GM12891 (cell line): ENCODE measurements around the gene DMWD.

Experiments used
- DNase-seq: peaks from one replicate; pipeline ENCODE4 v3.0.0; 2011; ENCODE audit warnings: low spot score; ENCODE audit not compliant: insufficient read length
- FAIRE-seq: peaks from 2 replicates; lab custom pipeline; 2011; peaks lifted over from hg19 to GRCh38; lab: Jason Lieb, UNC
- PAX5 ChIP-seq: IDR thresholded peaks from 2 replicates; pipeline ENCODE4 v1.6.1; 2011; ENCODE audit warnings: low read length, moderate library complexity, mild to moderate bottlenecking; ENCODE audit not compliant: insufficient read depth, severe bottlenecking
- POLR2A ChIP-seq: IDR thresholded peaks from 2 replicates; pipeline ENCODE4 v1.6.1; 2011; ENCODE audit warnings: low read depth, low read length, control low read depth
- POLR2AphosphoS5 ChIP-seq: IDR thresholded peaks from 2 replicates; pipeline ENCODE4 v1.6.1; 2011; ENCODE audit warnings: low read depth, low read length, control low read depth
- POU2F2 ChIP-seq: IDR thresholded peaks from 2 replicates; pipeline ENCODE4 v1.6.1; 2011; ENCODE audit warnings: low read depth, mild to moderate bottlenecking, control low read depth, low read length, moderate library complexity
- SPI1 ChIP-seq: IDR thresholded peaks from 2 replicates; pipeline ENCODE4 v1.6.1; 2011; ENCODE audit warnings: low read depth, low read length, control low read depth
- TAF1 ChIP-seq: IDR thresholded peaks from 2 replicates; pipeline ENCODE4 v1.6.1; 2011; ENCODE audit warnings: low read depth, low read length, control low read depth

DMWD gene

GRCh38 chr19:45817010-45817724 lies 24.5 kb upstream of the DMWD start:
- DNase-seq = peak; percentile 99
- TF ChIP-seq POU2F2 = peak; percentile 51; the same call in 1 of the 2 replicates
- no peak for TF ChIP-seq POLR2A
- TF ChIP-seq SPI1 = no peak
- peak; percentile 97 for FAIRE-seq

DNA sequence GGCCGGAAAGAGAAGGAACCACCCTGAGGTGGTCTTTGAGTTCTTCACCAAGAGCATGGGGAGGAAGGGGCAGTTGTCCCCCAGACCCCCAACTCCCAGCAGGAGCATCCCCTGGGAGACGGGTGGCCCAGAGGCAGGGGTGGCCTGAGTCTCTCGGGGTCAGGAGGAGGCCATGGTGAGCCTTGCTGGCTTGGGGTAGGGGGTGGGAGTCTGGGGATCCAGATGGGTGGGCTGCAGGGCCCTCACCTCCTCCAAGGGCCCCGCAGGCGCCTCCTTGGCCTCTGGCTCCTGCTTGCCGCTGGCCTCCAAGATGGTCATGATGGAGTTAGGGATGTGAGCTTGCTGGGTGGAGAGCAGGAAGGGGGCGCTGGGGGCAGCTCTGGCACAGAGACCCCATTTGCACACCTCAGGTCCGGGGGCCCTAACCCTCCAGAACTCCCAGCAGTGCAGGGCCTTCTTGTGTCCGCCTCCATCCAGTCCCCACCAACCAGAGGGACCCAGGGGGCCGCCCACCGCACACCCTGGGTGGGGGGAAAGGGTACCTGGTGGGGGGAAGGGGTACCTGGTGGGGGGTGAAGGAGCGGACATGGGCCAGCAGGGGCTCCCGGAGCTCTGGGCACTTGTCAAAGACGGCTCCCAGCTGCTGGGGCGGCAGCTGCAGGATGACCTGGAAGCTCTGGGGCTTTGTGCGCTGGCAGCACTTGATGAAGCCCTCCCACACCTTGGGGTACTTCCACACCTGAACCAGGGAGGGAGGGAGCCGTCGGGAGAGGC lies 23.8 kb upstream of the DMWD start:
- no peak for DNase-seq
- no peak for FAIRE-seq
- TF ChIP-seq POU2F2 (no peak), SPI1 (no peak), POLR2A (no peak), TAF1 (no peak), PAX5 (no peak), POLR2AphosphoS5 (no peak)

DNA sequence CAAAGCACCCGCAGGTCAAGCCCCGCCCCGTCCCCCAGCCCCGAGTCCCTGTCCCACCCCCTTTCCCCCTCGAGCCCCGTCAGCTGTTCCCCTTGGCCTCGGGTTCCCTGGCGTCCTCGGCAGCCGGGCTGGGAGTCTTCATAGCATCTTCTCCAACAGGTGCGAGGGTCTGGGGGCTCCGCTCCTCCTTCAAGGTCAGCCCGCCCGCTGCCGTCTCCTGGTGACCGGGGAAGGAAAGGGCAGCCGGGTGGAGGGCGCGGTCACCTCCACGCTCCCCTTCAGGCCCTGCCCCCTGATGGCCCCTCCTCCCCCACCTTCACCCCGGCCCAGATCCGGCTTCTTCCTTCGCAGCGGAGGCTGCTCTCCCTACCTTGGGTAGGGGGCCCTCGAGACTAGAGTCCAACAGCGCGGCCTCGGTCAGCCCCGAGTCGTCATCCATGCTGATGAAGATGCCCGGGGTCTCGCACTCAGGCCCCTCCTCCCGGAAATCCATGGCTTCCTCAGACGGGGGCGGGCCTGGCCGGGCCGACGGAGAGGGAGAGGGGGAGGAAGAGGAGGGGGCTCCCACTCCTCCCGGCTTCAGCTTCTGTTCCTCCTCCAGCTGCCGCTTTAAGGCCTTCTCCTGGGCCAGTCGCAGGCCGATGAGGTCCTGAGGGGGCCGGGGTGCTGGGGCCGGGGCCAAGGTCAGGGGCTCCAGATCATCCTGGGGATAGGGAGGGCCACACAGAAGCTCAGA lies 23.0 kb upstream of the DMWD start:
- no peak for DNase-seq

GRCh38 chr19:45814851-45815480 lies 22.3 kb upstream of the DMWD start, which contains the start of gene RSPH6A:
Gene RSPH6A (minus strand): TSS chr19:45815308. CDS start chr19:45815176, 132 bp downstream.
- DNase-seq = no peak
- FAIRE-seq = no peak
- no peak for TF ChIP-seq POLR2AphosphoS5
- no peak for TF ChIP-seq SPI1
- TF ChIP-seq TAF1 = no peak
- TF ChIP-seq PAX5 = no peak
- TF ChIP-seq POLR2A = no peak
- TF ChIP-seq POU2F2 = no peak

More for the DNA sequence above, 23.0 kb upstream of the DMWD start:
- TF ChIP-seq TAF1 = no peak
- TF ChIP-seq PAX5 = no peak
- no peak for TF ChIP-seq POU2F2
- no peak for TF ChIP-seq SPI1
- TF ChIP-seq POLR2AphosphoS5 = no peak
- TF ChIP-seq POLR2A = no peak
- no peak for FAIRE-seq

DNA sequence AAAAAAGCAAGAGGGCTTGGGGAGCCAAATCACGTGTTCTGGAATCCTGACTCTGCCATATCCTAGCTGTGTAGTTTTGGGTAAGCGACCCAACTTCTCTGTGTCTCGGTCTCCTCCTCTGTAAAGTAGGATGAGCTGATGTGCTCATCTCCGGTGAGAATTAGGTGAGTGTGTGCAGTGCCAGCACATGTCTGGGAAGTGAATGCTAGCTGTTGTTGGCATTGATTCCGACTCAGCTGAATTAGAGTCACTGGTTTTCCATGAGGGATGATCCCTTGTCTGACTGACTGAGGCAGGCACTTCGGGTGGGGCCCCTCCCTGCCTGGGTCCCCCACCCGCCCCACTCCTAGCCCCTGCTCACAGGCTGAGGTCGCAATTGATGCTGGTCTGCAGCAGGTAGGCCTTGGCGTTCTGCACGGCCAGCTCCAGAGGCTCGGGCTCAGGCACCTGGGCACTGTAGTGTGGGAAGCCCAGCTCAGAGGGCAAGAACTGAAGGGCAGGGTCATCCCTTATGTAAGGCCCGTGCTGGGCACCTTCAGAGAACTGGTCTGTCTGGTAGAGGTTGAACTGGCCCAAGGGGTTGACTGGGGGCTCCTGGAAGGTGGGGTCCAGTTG lies 21.6 kb upstream of the DMWD start:
- DNase-seq (no peak), FAIRE-seq (no peak)
- TF ChIP-seq POLR2AphosphoS5 (no peak), TAF1 (no peak), SPI1 (no peak), POLR2A (no peak), POU2F2 (no peak), PAX5 (no peak)

- no peak for TF ChIP-seq POU2F2
- TF ChIP-seq POLR2AphosphoS5 = no peak
- no peak for TF ChIP-seq POLR2A
- no peak for DNase-seq
- no peak for FAIRE-seq
Measured at GRCh38 chr19:45812297-45812696, 19.7 kb upstream of the DMWD start.

GRCh38 chr19:45809643-45810159 lies 17.1 kb upstream of the DMWD start:
- no peak for TF ChIP-seq POLR2A
- TF ChIP-seq TAF1 = no peak
- TF ChIP-seq SPI1 = no peak
- TF ChIP-seq POU2F2 = no peak
- TF ChIP-seq POLR2AphosphoS5 = no peak
- no peak for TF ChIP-seq PAX5
- peak; percentile 45 for FAIRE-seq
- DNase-seq = no peak

DNA sequence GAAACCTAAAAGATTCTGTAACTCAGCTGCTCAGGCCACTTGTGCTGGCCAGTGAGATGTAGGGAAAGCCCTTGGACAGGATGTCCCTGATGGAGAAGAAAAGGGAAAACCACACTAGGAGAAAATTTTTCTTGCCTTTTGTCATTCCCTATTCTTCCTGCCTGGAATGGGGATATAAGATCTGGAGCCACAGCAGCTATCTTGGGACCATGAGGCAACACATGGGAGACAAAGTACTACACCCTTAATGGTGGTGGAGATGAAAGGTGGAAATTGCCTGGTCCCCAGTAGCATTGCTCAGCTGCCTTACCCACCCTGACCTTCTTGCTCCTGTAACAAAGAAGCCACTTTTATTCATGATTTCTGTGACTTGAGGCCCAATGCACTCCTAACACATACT lies 13.1 kb upstream of the DMWD start:
- TF ChIP-seq SPI1 (no peak), POLR2A (no peak), POU2F2 (no peak), TAF1 (no peak), PAX5 (no peak), POLR2AphosphoS5 (no peak)
- DNase-seq = no peak
- no peak for FAIRE-seq

DNA sequence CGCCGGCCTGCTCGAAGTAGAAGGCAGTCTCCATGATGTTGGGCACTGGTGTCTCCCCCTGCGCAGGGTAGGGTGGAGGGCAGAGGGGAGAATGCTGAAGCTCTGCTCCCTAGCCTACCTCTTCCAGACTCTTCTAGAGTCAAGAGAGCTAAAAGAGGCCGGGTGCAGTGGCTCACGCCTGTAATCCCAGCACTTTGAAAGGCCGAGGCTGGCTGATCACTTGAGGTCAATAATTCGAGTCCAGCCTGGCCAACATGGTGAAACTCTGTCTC lies 12.2 kb upstream of the DMWD start:
- FAIRE-seq = no peak
- no peak for TF ChIP-seq POU2F2
- TF ChIP-seq SPI1 = no peak
- TF ChIP-seq PAX5 = no peak
- no peak for TF ChIP-seq TAF1
- no peak for TF ChIP-seq POLR2AphosphoS5
- TF ChIP-seq POLR2A = no peak
- no peak for DNase-seq
